LNCaP clone FGC (cell line): ENCODE measurements around the gene CDX1.

ENCODE experiments used
- DNase-seq: peaks from one replicate; pipeline ENCODE4 v3.0.0-alpha.2; 2011; ENCODE audit warnings: low read depth
- H3K4me3 ChIP-seq: 2 replicates; pipeline ENCODE4 v1.5.1; 2011; ENCODE audit warnings: mild to moderate bottlenecking, low read depth, low read length, control low read depth
- TF ChIP-seq, protein P1 (sequence below): IDR thresholded peaks from 2 replicates; pipeline ENCODE4 v1.5.1; 2012; ENCODE audit warnings: mild to moderate bottlenecking; ENCODE audit not compliant: control insufficient read depth, insufficient read depth; ENCODE audit errors: extremely low read depth

Gene CDX1

DNA sequence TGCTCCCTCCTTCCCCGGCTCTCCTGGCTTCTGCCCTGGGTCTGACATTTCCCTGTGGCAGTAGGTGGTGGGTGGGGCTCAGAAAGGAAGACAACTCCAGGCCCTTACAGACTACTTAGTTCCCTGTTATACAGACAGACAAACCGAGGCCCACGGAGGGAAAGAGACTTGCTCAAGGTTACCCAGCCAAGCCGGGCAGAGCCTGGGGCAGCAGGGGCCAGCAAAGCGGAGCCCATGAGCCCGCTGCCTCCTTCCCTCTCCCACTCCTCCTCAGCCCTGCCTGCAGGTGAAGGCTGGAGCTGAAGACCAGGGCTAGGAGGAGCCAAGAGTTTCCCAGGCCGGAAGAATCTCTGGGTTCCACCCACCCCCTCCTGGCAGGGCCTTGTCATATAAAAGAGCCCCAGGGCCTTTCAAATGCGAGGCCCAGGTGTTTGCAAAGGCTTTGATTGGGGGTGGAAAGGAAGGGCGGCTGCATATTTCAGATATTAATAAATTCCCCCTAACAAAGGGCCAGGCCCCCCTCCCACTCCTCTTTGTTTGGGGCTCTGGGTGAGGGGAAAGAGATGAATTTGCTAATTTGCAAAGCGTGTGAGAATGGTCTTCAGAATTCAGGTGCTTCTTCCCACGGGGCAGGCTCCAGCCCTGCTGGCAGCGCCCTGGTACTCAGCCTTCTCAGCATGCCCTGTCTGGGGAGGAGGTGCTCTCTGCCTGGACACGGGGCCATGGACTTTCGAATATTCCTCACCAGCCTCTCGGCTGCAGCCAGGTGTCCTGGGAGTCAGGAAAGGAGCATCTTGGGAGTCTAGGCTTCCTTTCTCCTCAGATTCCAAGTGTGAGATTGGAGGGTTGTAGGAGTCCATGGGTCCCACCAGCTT, 44.8 kb downstream of the CDX1 start:
- H3K4me3 ChIP-seq: no peak overlapping the region
- DNase-seq: no peak
- TF ChIP-seq, protein P1, sequence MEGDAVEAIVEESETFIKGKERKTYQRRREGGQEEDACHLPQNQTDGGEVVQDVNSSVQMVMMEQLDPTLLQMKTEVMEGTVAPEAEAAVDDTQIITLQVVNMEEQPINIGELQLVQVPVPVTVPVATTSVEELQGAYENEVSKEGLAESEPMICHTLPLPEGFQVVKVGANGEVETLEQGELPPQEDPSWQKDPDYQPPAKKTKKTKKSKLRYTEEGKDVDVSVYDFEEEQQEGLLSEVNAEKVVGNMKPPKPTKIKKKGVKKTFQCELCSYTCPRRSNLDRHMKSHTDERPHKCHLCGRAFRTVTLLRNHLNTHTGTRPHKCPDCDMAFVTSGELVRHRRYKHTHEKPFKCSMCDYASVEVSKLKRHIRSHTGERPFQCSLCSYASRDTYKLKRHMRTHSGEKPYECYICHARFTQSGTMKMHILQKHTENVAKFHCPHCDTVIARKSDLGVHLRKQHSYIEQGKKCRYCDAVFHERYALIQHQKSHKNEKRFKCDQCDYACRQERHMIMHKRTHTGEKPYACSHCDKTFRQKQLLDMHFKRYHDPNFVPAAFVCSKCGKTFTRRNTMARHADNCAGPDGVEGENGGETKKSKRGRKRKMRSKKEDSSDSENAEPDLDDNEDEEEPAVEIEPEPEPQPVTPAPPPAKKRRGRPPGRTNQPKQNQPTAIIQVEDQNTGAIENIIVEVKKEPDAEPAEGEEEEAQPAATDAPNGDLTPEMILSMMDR: no peak

DNA sequence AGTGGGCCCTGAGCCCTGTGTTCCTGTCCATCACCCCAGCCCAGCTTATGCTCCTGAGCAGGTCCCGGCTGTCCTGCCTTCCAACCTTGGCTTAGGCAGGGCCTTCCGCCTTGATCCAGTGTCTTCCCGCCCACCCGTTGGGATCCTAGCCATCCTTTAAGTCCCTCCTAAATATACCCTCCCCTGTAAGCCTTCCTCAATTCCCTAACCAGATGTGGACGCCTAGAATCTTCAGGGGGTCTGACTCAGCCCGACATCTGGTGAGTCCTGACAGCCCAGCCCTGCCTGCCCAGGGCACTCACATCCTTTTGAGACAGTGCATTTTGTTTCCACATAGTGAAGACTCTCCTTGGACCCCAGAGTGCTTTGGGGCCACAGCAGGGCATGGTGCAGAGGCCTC, 47.0 kb downstream of the CDX1 start:
- no peak for DNase-seq
- TF ChIP-seq, protein P1: no peak
- H3K4me3 ChIP-seq: no peak overlapping the region

DNA sequence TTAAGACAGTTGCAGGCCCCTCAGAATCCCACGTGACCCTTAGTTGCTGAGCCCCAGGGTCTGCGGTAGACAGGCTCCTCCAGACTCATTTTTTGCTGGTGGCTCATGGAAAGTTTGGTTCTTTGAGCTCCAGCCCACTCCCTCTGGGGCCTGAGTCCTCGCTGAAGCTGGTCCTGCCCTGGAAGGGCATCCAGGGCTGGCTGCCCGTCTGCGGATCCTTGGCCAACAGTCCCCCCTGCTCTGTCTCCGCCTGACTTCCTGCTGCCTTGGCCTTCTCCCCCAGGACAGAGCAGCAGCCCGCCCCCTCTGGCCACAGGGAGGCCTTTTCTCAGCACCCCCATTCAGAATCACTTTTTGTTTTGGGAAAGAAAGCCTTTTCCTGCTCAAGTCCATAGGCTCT, 47.7 kb downstream of the CDX1 start:
- no peak for DNase-seq
- no peak overlapping the region for H3K4me3 ChIP-seq
- TF ChIP-seq, protein P1: no peak

DNA sequence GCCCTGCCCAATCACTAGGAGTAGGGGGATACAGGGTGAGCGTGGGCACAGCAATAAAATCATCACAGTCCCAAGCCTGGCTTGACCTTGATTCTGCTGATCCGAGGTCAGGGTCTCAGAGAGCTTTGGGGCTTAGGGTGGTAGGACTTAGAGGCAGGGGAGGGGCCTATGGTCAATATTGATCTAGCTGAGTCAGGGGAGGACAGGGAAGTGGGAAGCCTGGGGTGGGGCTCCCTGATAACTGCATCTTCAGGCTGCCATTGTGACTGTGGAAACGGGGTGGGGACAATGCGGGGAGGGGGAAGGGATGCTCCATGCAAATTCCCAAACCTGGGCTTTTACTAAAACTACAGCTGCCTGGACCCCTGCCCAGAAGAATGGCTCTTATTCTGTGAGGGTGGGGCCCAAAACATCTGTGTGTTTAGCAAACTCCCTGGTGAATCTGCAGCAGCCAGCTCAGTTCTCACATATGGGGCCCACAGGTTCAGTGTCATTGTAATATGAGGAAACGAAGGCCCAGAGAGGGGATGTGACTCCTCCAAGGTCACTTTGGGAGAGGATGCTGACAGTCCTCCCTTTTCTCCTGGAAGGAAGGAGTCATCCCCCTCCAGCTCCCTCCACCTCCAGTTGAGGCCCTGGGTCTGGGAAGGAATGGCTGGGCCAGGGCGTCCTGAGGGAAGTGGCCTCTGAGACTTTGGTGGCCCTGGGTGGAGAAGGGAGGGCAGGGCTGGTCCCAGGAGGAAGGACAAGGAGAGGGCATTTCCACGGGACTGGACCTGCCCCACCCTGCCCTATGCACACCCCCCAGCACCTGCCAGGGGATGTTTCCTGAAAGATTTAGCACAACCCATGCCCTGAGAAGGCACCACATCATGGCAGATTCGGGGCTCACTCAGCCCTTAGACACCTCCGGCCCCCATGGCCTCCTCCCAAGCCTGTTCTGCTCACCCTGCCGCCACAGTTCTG, 49.7 kb downstream of the CDX1 start:
- H3K4me3 ChIP-seq: no peak overlapping the region
- DNase-seq: no peak
- TF ChIP-seq, protein P1: no peak

DNA sequence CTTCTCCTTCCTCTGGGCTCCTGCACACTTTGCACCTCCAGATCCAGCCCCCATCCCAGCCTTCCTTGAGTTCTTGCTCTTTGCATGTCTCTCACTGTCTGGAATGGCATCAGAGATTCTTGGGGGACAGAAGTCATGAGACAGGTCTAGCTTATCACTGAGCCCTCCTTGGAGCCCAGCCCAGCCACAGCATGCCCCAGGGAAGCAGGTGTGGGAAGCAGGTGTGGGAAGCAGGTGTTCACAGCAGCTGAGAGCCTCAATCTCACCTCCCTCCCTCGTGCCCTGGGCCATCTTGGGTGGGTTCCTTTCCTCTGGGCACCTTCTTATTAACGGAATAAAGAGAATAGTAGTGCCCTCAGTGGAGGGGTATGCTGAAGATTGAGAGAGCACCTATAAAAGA, 50.5 kb downstream of the CDX1 start:
- TF ChIP-seq, protein P1: no peak

DNA sequence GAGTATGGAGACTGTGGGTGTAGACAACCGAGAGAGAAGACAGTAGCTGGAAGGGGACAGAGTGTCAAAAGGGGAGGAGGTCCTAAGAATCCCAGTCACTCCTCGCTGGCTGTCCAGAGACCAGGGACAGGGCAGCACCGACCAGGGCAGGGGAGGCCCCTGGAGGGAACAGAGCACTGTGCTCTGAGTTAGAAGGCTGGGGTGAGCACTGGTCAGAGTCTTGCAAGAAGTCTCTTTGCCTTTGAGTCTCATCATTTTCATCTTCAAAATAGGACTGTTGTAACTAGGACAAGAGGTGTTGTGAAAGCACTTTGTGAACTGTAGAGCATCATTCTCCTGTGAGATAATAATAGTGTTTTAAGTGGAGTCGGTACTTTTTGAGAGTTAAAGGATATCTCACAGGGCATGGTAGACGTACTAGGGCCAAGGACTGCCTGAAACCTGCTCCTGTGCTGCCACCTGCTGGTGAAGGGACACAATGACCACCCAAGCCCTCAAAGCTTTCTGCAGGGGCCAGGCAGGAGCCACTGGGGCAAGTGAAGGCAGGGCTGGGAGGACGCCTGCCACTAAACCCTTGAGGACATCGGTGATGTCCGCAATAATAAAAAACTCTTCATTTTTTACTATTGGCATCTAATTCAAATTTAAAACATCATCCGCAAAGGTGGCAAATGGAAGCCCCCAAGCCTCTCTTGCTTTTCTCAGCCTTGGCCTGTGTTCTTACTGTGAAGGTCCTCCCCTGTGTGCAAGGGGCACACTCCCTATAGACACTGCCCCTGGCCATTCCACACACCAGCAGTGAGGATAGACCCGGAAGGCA, 51.5 kb downstream of the CDX1 start:
- DNase-seq: peak; percentile 43
- TF ChIP-seq, protein P1: peak; percentile 93
- no peak overlapping the region for H3K4me3 ChIP-seq

More for the DNA sequence above, 50.5 kb downstream of the CDX1 start:
- DNase-seq: no peak
- H3K4me3 ChIP-seq: no peak overlapping the region
